Endothelial cell of hepatic sinusoid (primary cell): Measurements from ENCODE around the gene NRP2.

Experiments
- in situ Hi-C: cut with HindIII; loops from 2 replicates; pipeline ENCODE4 v1.10.0; 2017; ENCODE audit warnings: low sequenced_read_pairs

The NRP2 gene

GRCh38 chr2:205704127-205704741 is 21.9 kb downstream of the NRP2 start:
- in situ Hi-C loops = loop anchor here (5.0 kb wide), 2 partner anchors 48 to 98 kb away; no protein-coding TSS in a partner anchor

GRCh38 chr2:205705511-205706349 is 23.4 kb downstream of the NRP2 start:
- in situ Hi-C loops = no loop called here

GRCh38 chr2:205706769-205707381 is 24.6 kb downstream of the NRP2 start:
- in situ Hi-C loops = no loop called here

- in situ Hi-C loops = no loop called here
Measured at GRCh38 chr2:205708231-205708631, 25.9 kb downstream of the NRP2 start.

GRCh38 chr2:205709319-205709718 is 27.0 kb downstream of the NRP2 start:
- in situ Hi-C loops = no loop called here

- in situ Hi-C loops = no loop called here
Measured at GRCh38 chr2:205712508-205712907, 30.2 kb downstream of the NRP2 start.

GRCh38 chr2:205713086-205713485 is 30.8 kb downstream of the NRP2 start:
- in situ Hi-C loops = no loop called here

- in situ Hi-C loops = no loop called here
Measured at GRCh38 chr2:205714058-205714776, 31.9 kb downstream of the NRP2 start.

GRCh38 chr2:205714789-205715720 is 32.8 kb downstream of the NRP2 start:
- in situ Hi-C loops = no loop called here

- in situ Hi-C loops = no loop called here
Measured at GRCh38 chr2:205715831-205716525, 33.7 kb downstream of the NRP2 start.

- in situ Hi-C loops = no loop called here
Measured at GRCh38 chr2:205717175-205717846, 35.0 kb downstream of the NRP2 start.

- in situ Hi-C loops = no loop called here
Measured at GRCh38 chr2:205717999-205718398, 35.7 kb downstream of the NRP2 start.

GRCh38 chr2:205719847-205720246 is 37.5 kb downstream of the NRP2 start:
- in situ Hi-C loops = no loop called here

- in situ Hi-C loops = no loop called here
Measured at GRCh38 chr2:205720451-205720902, 38.2 kb downstream of the NRP2 start.

GRCh38 chr2:205721057-205721449 is 38.8 kb downstream of the NRP2 start:
- in situ Hi-C loops = no loop called here

GRCh38 chr2:205722283-205722918 is 40.1 kb downstream of the NRP2 start:
- in situ Hi-C loops = no loop called here

GRCh38 chr2:205723179-205723578 is 40.9 kb downstream of the NRP2 start:
- in situ Hi-C loops = no loop called here

- in situ Hi-C loops = no loop called here
Measured at GRCh38 chr2:205725059-205725458, 42.8 kb downstream of the NRP2 start.
